ENCODE data around the gene YES1. TPM values are rescaled to one million over a fixed set of nuclear protein-coding genes. Genes with fewer than 3 reads are reported as not detected.

Gene YES1
- total RNA-seq, 1 donor from 2014 or later = 37.6 TPM

DNA sequence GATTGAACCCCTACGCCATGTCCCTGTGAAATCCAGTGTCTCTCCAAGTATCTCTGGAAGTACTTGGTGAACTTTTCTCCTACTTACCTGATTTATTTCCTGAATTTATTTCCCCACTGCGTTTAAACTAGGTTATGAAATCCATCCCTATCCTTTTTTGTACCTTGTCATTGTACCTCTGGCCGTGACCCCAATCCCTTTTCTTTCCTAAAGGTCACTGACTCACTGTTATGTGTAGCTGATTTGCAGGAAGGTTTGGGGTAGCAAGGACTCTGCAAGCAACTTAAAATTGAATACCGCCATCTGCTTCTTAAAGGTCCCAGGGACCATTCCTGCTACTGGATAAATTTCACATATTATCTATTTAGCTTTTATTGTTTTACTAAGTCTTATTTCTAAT is 95.0 kb downstream of the YES1 start:
- H3K27me3 Mint-ChIP-seq (ENCODE audit: unreplicated experiment) = no peaks in the 10 kb centered on the region

DNA sequence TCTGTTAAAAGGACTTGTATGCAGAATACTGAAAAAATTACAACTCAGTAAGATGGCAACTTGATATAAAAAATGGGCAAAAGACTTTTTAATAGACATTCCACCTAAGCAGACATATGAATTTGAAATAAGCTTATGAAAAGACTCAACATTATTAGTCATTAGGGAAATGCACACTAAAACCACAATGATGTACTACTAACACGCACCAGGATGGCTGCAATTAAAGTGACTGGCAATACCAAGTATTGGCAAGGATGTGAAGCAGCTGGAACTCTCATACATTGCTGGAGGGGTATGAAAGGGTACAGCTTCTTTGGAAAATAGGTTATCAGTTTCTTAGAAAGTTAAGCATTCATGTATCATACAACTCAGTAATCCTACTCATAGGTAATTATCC is 96.4 kb downstream of the YES1 start:
- Mint-ChIP-seq H3K27ac (ENCODE audit: unreplicated experiment) (no peak overlapping the region), H3K4me3 (ENCODE audit: unreplicated experiment) (no peak overlapping the region), H3K4me1 (ENCODE audit: unreplicated experiment) (peaks cover 23% of the 10 kb centered on the region), H3K36me3 (ENCODE audit: unreplicated experiment) (peaks cover 7% of the 10 kb centered on the region), H3K27me3 (ENCODE audit: unreplicated experiment) (no peaks in the 10 kb centered on the region), H3K9me3 (ENCODE audit: unreplicated experiment) (peaks cover 7% of the 10 kb centered on the region)
- TF ChIP-seq, protein P1, sequence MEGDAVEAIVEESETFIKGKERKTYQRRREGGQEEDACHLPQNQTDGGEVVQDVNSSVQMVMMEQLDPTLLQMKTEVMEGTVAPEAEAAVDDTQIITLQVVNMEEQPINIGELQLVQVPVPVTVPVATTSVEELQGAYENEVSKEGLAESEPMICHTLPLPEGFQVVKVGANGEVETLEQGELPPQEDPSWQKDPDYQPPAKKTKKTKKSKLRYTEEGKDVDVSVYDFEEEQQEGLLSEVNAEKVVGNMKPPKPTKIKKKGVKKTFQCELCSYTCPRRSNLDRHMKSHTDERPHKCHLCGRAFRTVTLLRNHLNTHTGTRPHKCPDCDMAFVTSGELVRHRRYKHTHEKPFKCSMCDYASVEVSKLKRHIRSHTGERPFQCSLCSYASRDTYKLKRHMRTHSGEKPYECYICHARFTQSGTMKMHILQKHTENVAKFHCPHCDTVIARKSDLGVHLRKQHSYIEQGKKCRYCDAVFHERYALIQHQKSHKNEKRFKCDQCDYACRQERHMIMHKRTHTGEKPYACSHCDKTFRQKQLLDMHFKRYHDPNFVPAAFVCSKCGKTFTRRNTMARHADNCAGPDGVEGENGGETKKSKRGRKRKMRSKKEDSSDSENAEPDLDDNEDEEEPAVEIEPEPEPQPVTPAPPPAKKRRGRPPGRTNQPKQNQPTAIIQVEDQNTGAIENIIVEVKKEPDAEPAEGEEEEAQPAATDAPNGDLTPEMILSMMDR (IDR thresholded peaks at IDR 0.05) = no peak
- DNase-seq (ENCODE audit: extremely low spot score, unreplicated experiment) = no peak

More for the DNA sequence above, 95.0 kb downstream of the YES1 start:
- H3K9me3 Mint-ChIP-seq (ENCODE audit: unreplicated experiment) = peaks cover 7% of the 10 kb centered on the region
- H3K27ac Mint-ChIP-seq (ENCODE audit: unreplicated experiment) = no peak overlapping the region
- no peak for DNase-seq (ENCODE audit: extremely low spot score, unreplicated experiment)
- H3K36me3 Mint-ChIP-seq (ENCODE audit: unreplicated experiment) = peaks cover 8% of the 10 kb centered on the region
- H3K4me3 Mint-ChIP-seq (ENCODE audit: unreplicated experiment) = no peak overlapping the region
- H3K4me1 Mint-ChIP-seq (ENCODE audit: unreplicated experiment) = peaks cover 15% of the 10 kb centered on the region
- TF ChIP-seq, protein P1 (IDR thresholded peaks at IDR 0.05) = no peak

DNA sequence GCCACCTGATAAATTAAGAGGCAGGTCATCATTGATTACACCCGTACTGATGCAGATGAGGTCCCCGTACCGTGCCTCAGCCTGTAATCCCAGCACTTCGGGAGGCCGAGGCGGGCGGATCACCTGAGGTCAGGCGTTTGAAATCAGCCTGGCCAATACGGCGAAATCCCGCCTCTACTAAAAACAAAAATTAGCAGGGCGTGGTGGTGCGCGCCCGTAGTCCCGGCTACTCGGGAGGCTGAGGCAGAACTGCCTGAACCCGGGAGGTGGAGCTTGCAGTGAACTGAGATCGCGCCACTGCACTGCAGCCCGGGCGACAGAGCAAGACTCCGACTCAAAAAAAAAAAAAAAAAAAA is 98.9 kb downstream of the YES1 start:
- Mint-ChIP-seq H3K36me3 (ENCODE audit: unreplicated experiment) (no peaks in the 10 kb centered on the region), H3K9me3 (ENCODE audit: unreplicated experiment) (peaks cover 7% of the 10 kb centered on the region), H3K4me3 (ENCODE audit: unreplicated experiment) (peak overlapping the region; percentile 57), H3K27ac (ENCODE audit: unreplicated experiment) (no peak overlapping the region), H3K27me3 (ENCODE audit: unreplicated experiment) (no peaks in the 10 kb centered on the region), H3K4me1 (ENCODE audit: unreplicated experiment) (peaks cover 23% of the 10 kb centered on the region)
- TF ChIP-seq, protein P1 (IDR thresholded peaks at IDR 0.05) = no peak
- no peak for DNase-seq (ENCODE audit: extremely low spot score, unreplicated experiment)

DNA sequence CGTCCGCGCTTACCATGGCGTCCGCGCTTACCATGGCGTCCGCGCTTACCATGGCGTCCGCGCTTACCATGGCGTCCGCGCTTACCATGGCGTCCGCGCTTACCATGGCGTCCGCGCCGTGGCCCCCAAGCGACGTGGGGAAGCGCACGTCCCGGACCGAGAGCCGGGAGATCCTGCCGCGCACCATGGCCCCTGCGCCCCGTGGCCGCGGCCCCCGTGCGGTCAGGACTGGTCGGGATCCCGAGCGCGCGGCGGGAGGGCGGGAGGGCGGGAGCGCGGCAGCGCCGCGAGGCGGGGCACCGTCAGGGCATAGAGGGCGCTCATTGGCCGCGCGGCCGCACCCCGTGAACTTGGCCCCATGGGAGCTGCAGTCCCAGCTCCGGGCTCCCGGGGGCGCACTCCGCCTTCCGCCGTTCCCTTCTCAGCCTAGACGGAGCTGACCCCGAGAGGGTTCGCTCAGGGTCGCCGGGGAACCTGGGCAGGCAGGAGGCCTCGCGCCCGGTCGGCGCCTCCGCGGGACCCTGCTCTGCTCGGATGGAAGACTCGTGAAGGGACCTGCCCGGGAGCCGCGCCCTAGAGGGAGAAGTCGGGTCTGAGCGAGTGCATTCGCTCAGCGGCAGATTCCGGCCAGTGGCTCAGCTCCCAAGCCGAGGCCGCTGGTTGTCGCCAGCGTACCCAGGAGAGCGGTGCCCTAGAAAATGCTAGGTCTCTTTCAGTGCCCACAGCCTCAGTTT is 99.5 kb downstream of the YES1 start, which contains the start of gene ENOSF1:
Gene ENOSF1 (minus strand): TSS at position 230 of the 734 bp plus-strand sequence. CDS start 43 bp downstream, at position 187.
- H3K27ac Mint-ChIP-seq (ENCODE audit: unreplicated experiment) = peak within 1 kb of the TSS; percentile 84
- H3K4me3 Mint-ChIP-seq (ENCODE audit: unreplicated experiment) = peak within 1 kb of the TSS; percentile 80
- H3K4me1 Mint-ChIP-seq (ENCODE audit: unreplicated experiment) = peaks cover 23% of the 10 kb centered on the region
- no peaks in the 10 kb centered on the region for H3K27me3 Mint-ChIP-seq (ENCODE audit: unreplicated experiment)
- H3K9me3 Mint-ChIP-seq (ENCODE audit: unreplicated experiment) = peaks cover 7% of the 10 kb centered on the region
- TF ChIP-seq, protein P1 (IDR thresholded peaks at IDR 0.05) = peak; percentile 76
- DNase-seq (ENCODE audit: extremely low spot score, unreplicated experiment) = peak; percentile 91
- H3K36me3 Mint-ChIP-seq (ENCODE audit: unreplicated experiment) = no peaks in the 10 kb centered on the region

DNA sequence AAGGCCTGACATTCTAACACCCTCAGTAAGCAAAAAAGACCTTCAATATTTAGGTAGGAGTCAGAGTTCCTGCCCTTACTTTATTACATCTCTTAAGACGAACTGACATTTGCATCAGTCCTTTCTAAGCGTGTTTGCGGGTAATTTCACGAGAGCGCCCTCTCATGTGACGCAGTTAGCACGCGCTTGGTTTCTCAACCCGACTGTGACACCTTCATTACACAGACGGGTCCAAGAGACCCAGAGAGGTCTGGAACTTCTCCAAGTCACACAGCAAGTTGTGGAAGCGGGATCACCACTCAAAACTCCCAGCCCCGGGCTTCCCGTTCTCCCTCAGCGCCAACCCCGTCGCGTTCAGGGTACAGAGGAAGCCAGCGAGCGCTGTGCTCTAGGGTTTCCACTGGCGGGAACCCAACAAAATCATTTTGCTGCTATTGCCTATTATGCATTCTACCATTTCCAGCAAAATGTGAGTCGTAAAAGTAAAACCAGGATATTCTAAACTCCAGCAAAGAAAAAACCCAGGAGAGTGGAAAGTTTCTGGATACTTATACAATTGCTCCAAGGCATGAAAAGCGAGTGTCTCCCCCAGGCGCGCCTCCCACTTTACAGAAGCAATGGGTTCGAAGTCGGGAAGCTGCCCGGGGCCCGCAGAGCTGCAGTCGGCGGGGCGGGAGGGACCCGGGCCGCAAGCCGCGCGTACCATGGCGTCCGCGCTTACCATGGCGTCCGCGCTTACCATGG is 100.2 kb downstream of the YES1 start:
- TF ChIP-seq, protein P1 (IDR thresholded peaks at IDR 0.05) = no peak
- DNase-seq (ENCODE audit: extremely low spot score, unreplicated experiment) = peak; percentile 83
- H3K9me3 Mint-ChIP-seq (ENCODE audit: unreplicated experiment) = peaks cover 7% of the 10 kb centered on the region
- no peaks in the 10 kb centered on the region for H3K27me3 Mint-ChIP-seq (ENCODE audit: unreplicated experiment)
- peak overlapping the region; percentile 84 for H3K27ac Mint-ChIP-seq (ENCODE audit: unreplicated experiment)
- no peaks in the 10 kb centered on the region for H3K36me3 Mint-ChIP-seq (ENCODE audit: unreplicated experiment)
- H3K4me3 Mint-ChIP-seq (ENCODE audit: unreplicated experiment) = peak overlapping the region; percentile 80
- peaks cover 23% of the 10 kb centered on the region for H3K4me1 Mint-ChIP-seq (ENCODE audit: unreplicated experiment)

All from osteocyte (in vitro differentiated cells).